Muscle layer of colon (tissue), 2 donors: ENCODE measurements around the gene MFRP.

ENCODE experiments used
- H3K27ac ChIP-seq: one replicate; pipeline ENCODE4 v1.7.0; 2013; ENCODE audit warnings: low read depth, mild to moderate bottlenecking, low read length, moderate library complexity
- H3K27me3 ChIP-seq, 2 donors: one replicate each; pipeline ENCODE4 v1.7.0; 2013; ENCODE audit warnings: low read length in 2 of 2, mild to moderate bottlenecking in 2 of 2; ENCODE audit not compliant: insufficient read depth in 2 of 2, control insufficient read depth in 1 of 2
- H3K36me3 ChIP-seq: one replicate; pipeline ENCODE4 v1.7.0; 2013; ENCODE audit warnings: mild to moderate bottlenecking, low read length; ENCODE audit not compliant: insufficient read depth
- H3K4me1 ChIP-seq: one replicate; pipeline ENCODE4 v1.7.0; 2013; ENCODE audit warnings: mild to moderate bottlenecking, low read length; ENCODE audit not compliant: insufficient read depth
- H3K4me3 ChIP-seq, 2 donors: one replicate each; pipeline ENCODE4 v1.7.0; 2013; ENCODE audit warnings: low read length in 2 of 2, low read depth in 1 of 2, mild to moderate bottlenecking in 1 of 2, moderate library complexity in 1 of 2
- H3K9ac ChIP-seq: one replicate; pipeline ENCODE4 v1.7.0; 2013; ENCODE audit warnings: low read length
- H3K9me3 ChIP-seq: one replicate; pipeline ENCODE4 v1.7.0; 2013; ENCODE audit warnings: mild to moderate bottlenecking, low read length
- donor health status: abdominal sarcoma.
- donor health status: Adenocarcinoma of cecum.

The MFRP gene

DNA sequence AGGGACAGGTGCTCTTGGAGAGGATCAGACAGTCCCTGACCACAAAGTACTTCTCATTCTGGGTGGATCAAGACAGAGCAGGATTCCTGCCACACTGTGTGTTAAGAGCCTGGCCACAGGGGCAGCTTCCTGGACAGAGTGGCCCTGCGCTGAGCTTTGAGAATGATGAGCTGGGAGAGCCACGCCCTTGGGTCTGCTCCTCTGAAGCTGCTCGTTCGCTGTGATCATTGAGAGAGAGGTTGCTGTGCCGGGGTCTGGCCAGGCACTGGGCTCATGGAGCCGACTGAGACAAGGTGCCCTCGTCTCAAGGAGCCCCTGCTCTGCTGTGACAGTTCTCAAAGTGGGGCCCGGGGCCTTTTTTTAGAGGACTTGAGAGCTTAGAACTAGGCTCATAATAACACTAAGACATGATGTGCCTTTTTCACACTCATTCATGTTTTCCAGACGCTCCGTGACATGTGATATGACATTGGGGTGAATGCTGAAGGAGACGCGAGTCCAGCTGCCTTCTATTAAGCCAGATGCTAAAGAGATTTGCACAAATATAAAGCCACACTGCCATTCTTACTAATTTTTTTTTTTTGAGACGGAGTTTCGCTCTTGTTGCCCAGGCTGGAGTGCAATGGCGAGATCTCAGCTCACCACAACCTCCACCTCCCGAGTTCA is 1.6 kb upstream of the MFRP start:
- no peaks in the 10 kb centered on the region for H3K9me3 ChIP-seq
- H3K36me3 ChIP-seq: no peaks in the 10 kb centered on the region
- no peak overlapping the region for H3K4me3 ChIP-seq
- H3K27ac ChIP-seq: no peak overlapping the region
- no peak overlapping the region for H3K9ac ChIP-seq
- H3K4me1 ChIP-seq: no peaks in the 10 kb centered on the region
- H3K27me3 ChIP-seq: no peaks in the 10 kb centered on the region

- Histone ChIP-seq H3K4me3 (no peak overlapping the region), H3K27me3 (no peaks in the 10 kb centered on the region), H3K9me3 (no peaks in the 10 kb centered on the region), H3K27ac (no peak overlapping the region), H3K9ac (no peak overlapping the region), H3K36me3 (no peaks in the 10 kb centered on the region), H3K4me1 (no peaks in the 10 kb centered on the region)
Measured at GRCh38 chr11:119347242-119347641, 737 bp upstream of the MFRP start.

- no peaks in the 10 kb centered on the region for H3K36me3 ChIP-seq
- no peak overlapping the region for H3K27ac ChIP-seq
- peaks cover 0 to 6% of the 10 kb centered on the region in 2 donors for H3K27me3 ChIP-seq
- H3K9ac ChIP-seq: no peak overlapping the region
- no peaks in the 10 kb centered on the region for H3K9me3 ChIP-seq
- H3K4me1 ChIP-seq: peaks cover 6% of the 10 kb centered on the region
- H3K4me3 ChIP-seq: no peak overlapping the region
Measured at GRCh38 chr11:119345685-119346084, 820 bp downstream of the MFRP start.

- Histone ChIP-seq H3K4me1 (peaks cover 7% of the 10 kb centered on the region), H3K27me3 (peaks cover 0 to 9% of the 10 kb centered on the region in 2 donors), H3K9me3 (no peaks in the 10 kb centered on the region), H3K27ac (no peak overlapping the region), H3K4me3 (no peak overlapping the region), H3K9ac (no peak overlapping the region), H3K36me3 (no peaks in the 10 kb centered on the region)
Measured at GRCh38 chr11:119344291-119345010, 2.1 kb downstream of the MFRP start.

DNA sequence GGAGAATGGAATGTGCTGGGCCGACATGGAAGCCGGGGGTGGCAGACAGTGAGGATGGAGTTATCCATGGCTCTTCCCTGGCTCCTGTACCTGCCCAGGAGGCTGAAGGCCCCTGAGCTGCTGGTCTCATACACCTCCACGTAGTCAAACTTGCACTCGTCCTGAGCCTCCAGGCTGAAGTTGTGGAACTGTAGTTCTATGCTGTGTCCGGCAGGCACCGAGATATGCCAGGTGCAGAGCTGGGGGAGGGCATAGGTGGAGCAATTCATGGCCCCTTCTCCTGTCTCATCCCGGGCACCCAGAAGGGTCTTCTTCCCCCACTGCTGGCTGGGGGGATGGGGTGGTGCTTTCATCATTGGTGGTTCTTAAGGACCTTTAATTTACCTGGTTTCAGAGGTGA is 2.8 kb downstream of the MFRP start:
- peaks cover 14% of the 10 kb centered on the region for H3K4me1 ChIP-seq
- no peak overlapping the region for H3K9ac ChIP-seq
- peaks cover 0 to 11% of the 10 kb centered on the region in 2 donors for H3K27me3 ChIP-seq
- no peaks in the 10 kb centered on the region for H3K9me3 ChIP-seq
- no peak overlapping the region for H3K27ac ChIP-seq
- H3K4me3 ChIP-seq: no peak overlapping the region
- H3K36me3 ChIP-seq: no peaks in the 10 kb centered on the region

GRCh38 chr11:119342362-119343130 is 4.0 kb downstream of the MFRP start:
- H3K4me3 ChIP-seq: no peak overlapping the region
- peaks cover 26% of the 10 kb centered on the region for H3K4me1 ChIP-seq
- no peaks in the 10 kb centered on the region for H3K36me3 ChIP-seq
- no peak overlapping the region for H3K9ac ChIP-seq
- no peak overlapping the region for H3K27ac ChIP-seq
- H3K27me3 ChIP-seq: peaks cover 0 to 11% of the 10 kb centered on the region in 2 donors
- no peaks in the 10 kb centered on the region for H3K9me3 ChIP-seq

DNA sequence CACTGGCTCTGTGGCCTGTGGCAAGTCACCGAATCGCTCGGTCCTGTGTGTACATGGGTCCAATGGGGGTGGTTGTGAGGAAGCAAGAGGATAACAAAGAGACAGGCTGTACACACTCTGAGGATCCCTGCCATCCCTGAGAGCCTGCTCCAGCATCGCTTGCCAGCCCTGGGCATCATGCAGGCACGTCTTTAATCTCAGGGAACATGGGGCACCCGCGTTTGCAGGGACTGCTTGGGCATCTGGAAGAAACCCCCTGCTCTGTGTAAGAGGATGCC is 4.5 kb downstream of the MFRP start:
- Histone ChIP-seq H3K27me3 (peaks cover 0 to 11% of the 10 kb centered on the region in 2 donors), H3K27ac (no peak overlapping the region), H3K4me3 (no peak overlapping the region), H3K36me3 (no peaks in the 10 kb centered on the region), H3K9me3 (no peaks in the 10 kb centered on the region), H3K4me1 (peaks cover 29% of the 10 kb centered on the region), H3K9ac (no peak overlapping the region)

DNA sequence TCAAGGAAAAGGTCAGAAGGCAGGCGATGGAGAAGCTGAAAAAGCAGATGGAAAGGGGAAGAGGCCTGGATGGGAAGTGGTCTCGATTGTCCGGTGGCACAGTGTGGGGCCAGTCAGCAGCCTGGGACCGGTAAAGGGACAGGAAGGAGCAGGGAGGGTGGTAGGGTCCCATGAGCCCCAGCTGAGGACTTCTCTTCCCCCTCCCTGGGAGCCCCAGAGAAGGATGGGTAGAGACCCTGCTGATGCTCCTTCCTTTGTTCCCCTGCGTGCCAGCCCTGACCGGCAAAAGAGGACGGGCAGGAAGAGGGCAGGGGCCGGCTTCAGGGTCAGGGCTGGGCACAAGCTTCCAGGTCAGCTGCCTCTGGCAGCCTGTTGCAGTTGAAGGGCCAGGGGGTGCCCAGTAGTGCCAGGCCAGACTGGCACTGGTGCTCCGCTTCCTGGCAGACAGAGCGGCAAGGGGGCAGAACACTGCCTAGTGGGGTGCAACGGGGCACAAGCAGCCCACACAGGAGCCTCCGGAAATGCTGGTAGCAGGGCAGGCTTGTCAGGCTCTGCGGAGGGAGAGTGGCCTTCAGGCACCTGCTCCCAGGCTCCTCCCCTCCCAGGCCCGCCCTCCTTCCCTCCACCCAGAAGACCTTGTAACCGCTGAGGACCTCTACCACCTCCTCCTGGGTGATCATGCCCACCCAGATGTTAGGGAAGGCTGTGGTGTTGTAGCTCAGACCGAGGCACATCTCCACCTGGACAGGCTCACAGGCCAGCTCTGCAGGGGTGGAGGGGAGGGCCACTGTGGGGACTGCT is 5.1 kb downstream of the MFRP start:
- Histone ChIP-seq H3K9me3 (no peaks in the 10 kb centered on the region), H3K4me1 (peaks cover 29% of the 10 kb centered on the region), H3K36me3 (peaks cover 4% of the 10 kb centered on the region), H3K27me3 (peaks cover 0 to 11% of the 10 kb centered on the region in 2 donors), H3K9ac (no peak overlapping the region), H3K4me3 (peak overlapping the region in 1 of 2 donors; percentile 38), H3K27ac (no peak overlapping the region)

GRCh38 chr11:119340335-119341221 is 5.9 kb downstream of the MFRP start, which contains the start of gene C1QTNF5:
TSS of gene C1QTNF5 (minus strand) at chr11:119340883. CDS start at chr11:119340397, 486 bp downstream.
- Histone ChIP-seq H3K36me3 (peaks cover 8% of the 10 kb centered on the region), H3K4me1 (peaks cover 32% of the 10 kb centered on the region), H3K4me3 (peak within 1 kb of the TSS; percentile 22 to 38), H3K9ac (no peak within 1 kb of the TSS), H3K9me3 (no peaks in the 10 kb centered on the region), H3K27ac (peak within 1 kb of the TSS; percentile 27), H3K27me3 (peaks cover 0 to 11% of the 10 kb centered on the region in 2 donors)

DNA sequence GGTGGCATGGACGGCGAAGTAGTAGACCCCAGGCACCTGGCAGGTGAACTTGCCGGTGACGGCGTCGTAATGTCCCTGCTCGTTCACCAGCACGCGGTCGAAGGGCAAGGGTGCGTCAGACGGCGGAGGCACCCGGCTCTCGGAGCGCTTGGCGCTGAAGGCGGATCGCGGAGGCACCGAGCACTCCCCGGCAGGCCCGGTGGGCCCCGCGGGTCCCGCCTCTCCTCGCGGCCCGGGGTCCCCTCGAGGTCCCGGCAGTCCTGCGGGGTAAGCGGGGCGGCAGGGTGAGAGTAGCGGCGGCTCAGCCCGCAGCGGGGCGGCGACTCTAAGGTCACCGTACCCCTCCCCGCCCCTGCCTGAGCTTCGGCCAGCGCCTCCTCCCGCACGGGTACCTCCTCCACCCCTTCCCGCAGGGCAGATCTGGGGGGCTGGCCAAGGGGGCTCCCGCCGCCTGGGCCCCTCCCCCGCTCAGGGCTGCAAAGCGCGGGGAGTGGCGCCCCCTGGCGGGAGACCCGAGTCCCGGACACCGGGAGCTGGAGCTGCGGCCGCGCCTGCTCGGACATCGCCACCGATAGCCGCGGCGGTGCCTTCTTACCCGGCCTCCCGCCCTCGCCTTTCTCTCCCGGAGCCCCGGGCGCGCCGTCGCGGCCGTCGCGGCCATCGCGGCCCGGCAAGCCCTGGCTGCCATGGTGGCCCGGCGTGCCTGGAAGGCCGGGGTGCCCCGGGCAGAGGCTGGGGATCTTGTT is 6.7 kb downstream of the MFRP start:
- H3K4me1 ChIP-seq: peaks cover 40% of the 10 kb centered on the region

More for the DNA sequence above, 6.7 kb downstream of the MFRP start:
- Histone ChIP-seq H3K9ac (no peak overlapping the region), H3K36me3 (peaks cover 8% of the 10 kb centered on the region), H3K27me3 (peaks cover 0 to 11% of the 10 kb centered on the region in 2 donors), H3K9me3 (no peaks in the 10 kb centered on the region), H3K27ac (peak overlapping the region; percentile 27), H3K4me3 (peak overlapping the region; percentile 22 to 38)
